Fibroblast of skin of back (primary cell): ENCODE measurements around the gene PLEK2.

Source experiments
- DNase-seq: peaks from one replicate; pipeline ENCODE4 v3.0.0-alpha.2; 2013

Gene PLEK2

GRCh38 chr14:67396381-67396970, 15.5 kb downstream of the PLEK2 start:
- peak; percentile 52 for DNase-seq

GRCh38 chr14:67395876-67396189, 16.1 kb downstream of the PLEK2 start:
- peak; percentile 12 for DNase-seq

GRCh38 chr14:67395086-67395875, 16.7 kb downstream of the PLEK2 start:
- no peak for DNase-seq

- DNase-seq, result no peak
Observed at GRCh38 chr14:67393689-67394088, 18.3 kb downstream of the PLEK2 start.

- no peak for DNase-seq
Observed at GRCh38 chr14:67392800-67393199, 19.2 kb downstream of the PLEK2 start.

- no peak for DNase-seq
Observed at GRCh38 chr14:67392123-67392522, 19.8 kb downstream of the PLEK2 start.

- DNase-seq, result no peak
Observed at GRCh38 chr14:67391268-67391667, 20.7 kb downstream of the PLEK2 start.

GRCh38 chr14:67389811-67390534, 22.0 kb downstream of the PLEK2 start:
- no peak for DNase-seq

GRCh38 chr14:67389275-67389674, 22.7 kb downstream of the PLEK2 start:
- no peak for DNase-seq

- no peak for DNase-seq
Observed at GRCh38 chr14:67387195-67387594, 24.8 kb downstream of the PLEK2 start.

- DNase-seq, result no peak
Observed at GRCh38 chr14:67385618-67386017, 26.3 kb downstream of the PLEK2 start.

- DNase-seq, result no peak
Observed at GRCh38 chr14:67385120-67385519, 26.8 kb downstream of the PLEK2 start.

- no peak for DNase-seq
Observed at GRCh38 chr14:67377916-67378315, 34.0 kb downstream of the PLEK2 start.

GRCh38 chr14:67373347-67373746, 38.6 kb downstream of the PLEK2 start:
- no peak for DNase-seq

GRCh38 chr14:67372833-67373232, 39.1 kb downstream of the PLEK2 start:
- no peak for DNase-seq

GRCh38 chr14:67371247-67372148, 40.5 kb downstream of the PLEK2 start:
- DNase-seq, result no peak

GRCh38 chr14:67370830-67371229, 41.1 kb downstream of the PLEK2 start:
- no peak for DNase-seq

- no peak for DNase-seq
Observed at GRCh38 chr14:67365476-67365875, 46.5 kb downstream of the PLEK2 start.

GRCh38 chr14:67360470-67361206, 51.3 kb downstream of the PLEK2 start:
- DNase-seq, result no peak

GRCh38 chr14:67359775-67360469, 52.0 kb downstream of the PLEK2 start, which contains the start of the genes ATP6V1D and EIF2S1:
TSS of gene ATP6V1D (minus strand) at chr14:67359804. CDS start at chr14:67359698, 106 bp downstream.
TSS of gene EIF2S1 (plus strand) at chr14:67360328. CDS start at chr14:67364768, 4,440 bp downstream.
- peak; percentile 99 for DNase-seq
